ENCODE data around the gene TOMM34.

The TOMM34 gene

GRCh38 chr20:44921447-44921846 is 38.8 kb downstream of the TOMM34 start:
- H3K4me3 ChIP-seq (ENCODE audit: low read depth, low read length): no peak overlapping the region
- no peak for TF ChIP-seq CTCF (IDR thresholded peaks at IDR 0.05; ENCODE audit: control insufficient read depth, extremely low read depth, insufficient read depth)
- DNase-seq (ENCODE audit: low read depth): no peak

DNA sequence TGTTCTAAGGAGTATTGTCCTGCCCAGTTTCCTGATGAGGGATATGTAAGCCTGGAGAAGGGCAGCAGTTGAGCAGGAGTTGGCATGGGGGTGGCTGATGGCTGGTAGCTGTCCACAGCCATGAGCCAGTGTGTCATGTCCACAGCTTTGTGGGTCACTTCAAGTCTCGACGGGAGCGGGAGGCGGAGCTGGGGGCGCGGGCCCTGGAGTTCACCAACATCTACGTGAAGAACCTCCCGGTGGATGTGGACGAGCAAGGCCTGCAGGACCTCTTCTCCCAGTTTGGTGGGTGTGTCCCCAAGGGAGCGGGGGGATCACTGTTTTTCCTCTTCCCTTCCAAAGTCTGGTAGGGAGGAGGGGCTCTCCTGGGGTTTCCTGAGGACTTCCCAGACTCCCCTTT is 41.4 kb downstream of the TOMM34 start:
- TF ChIP-seq CTCF (IDR thresholded peaks at IDR 0.05; ENCODE audit: control insufficient read depth, extremely low read depth, insufficient read depth): no peak
- H3K4me3 ChIP-seq (ENCODE audit: low read depth, low read length): no peak overlapping the region
- DNase-seq (ENCODE audit: low read depth): no peak

GRCh38 chr20:44918342-44918741 is 41.9 kb downstream of the TOMM34 start:
- DNase-seq (ENCODE audit: low read depth): no peak
- TF ChIP-seq CTCF (IDR thresholded peaks at IDR 0.05; ENCODE audit: control insufficient read depth, extremely low read depth, insufficient read depth): no peak
- H3K4me3 ChIP-seq (ENCODE audit: low read depth, low read length): no peak overlapping the region

DNA sequence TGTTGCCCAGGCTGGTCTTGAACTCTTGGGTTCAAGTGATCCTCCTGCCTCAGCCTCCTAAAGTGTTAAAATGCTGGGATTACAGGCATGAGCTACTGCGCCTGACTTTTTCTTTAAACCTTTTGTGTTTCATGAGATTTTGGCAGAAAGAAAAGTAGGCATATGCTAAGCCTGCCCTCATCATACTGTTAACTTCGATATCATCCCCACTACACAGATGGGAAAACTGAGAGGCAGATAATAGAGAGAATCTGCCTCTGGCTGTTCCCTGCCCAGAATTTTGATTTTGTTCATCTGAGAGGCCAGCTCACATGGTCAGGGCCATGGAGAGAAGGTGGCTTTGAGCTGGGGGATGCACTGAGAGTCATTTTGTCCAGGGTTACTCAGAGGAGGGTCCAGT is 42.8 kb downstream of the TOMM34 start:
- DNase-seq (ENCODE audit: low read depth): no peak
- H3K4me3 ChIP-seq (ENCODE audit: low read depth, low read length): no peak overlapping the region
- no peak for TF ChIP-seq CTCF (IDR thresholded peaks at IDR 0.05; ENCODE audit: control insufficient read depth, extremely low read depth, insufficient read depth)

- no peak for DNase-seq (ENCODE audit: low read depth)
- no peak for TF ChIP-seq CTCF (IDR thresholded peaks at IDR 0.05; ENCODE audit: control insufficient read depth, extremely low read depth, insufficient read depth)
These were observed 43.6 kb downstream of the TOMM34 start for GRCh38 chr20:44916586-44916985.

GRCh38 chr20:44914924-44915323 is 45.3 kb downstream of the TOMM34 start:
- H3K4me3 ChIP-seq (ENCODE audit: low read depth, low read length): no peak overlapping the region
- DNase-seq (ENCODE audit: low read depth): no peak
- TF ChIP-seq CTCF (IDR thresholded peaks at IDR 0.05; ENCODE audit: control insufficient read depth, extremely low read depth, insufficient read depth): no peak

More at GRCh38 chr20:44916586-44916985, 43.6 kb downstream of the TOMM34 start:
- H3K4me3 ChIP-seq (ENCODE audit: low read depth, low read length): no peak overlapping the region

DNA sequence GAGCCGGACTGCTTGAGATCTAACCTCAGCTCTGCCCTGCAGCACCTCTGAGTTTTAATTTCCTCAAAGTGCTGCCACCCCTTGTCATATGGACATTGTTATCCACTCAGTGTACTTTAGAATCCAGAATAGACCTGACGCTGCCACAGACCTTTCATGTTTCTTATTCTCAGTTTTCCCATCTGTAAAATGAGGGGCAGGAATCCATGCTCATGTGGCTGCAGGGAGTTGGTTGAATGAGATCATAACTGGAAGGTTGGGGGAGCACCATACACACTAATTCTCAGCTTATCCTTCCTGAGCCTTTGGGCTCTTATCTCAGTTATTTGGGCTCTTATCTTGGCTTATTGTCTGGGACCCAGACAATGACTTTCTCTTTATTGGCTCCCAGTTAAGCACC is 48.0 kb downstream of the TOMM34 start:
- peak overlapping the region; percentile 74; the same call in 1 of the 2 replicates for H3K4me3 ChIP-seq (ENCODE audit: low read depth, low read length)
- TF ChIP-seq CTCF (IDR thresholded peaks at IDR 0.05; ENCODE audit: control insufficient read depth, extremely low read depth, insufficient read depth): no peak
- DNase-seq (ENCODE audit: low read depth): no peak

Measured in LNCaP clone FGC (cell line).